GM18861 (cell line): ENCODE data around the gene ECT2L.

Experiments used
- ATAC-seq: cut with Tn5 transposase; IDR thresholded peaks from one replicate; pipeline ENCODE4 v1.9.1; 2021; ENCODE audit not compliant: unreplicated experiment

Gene ECT2L, protein sequence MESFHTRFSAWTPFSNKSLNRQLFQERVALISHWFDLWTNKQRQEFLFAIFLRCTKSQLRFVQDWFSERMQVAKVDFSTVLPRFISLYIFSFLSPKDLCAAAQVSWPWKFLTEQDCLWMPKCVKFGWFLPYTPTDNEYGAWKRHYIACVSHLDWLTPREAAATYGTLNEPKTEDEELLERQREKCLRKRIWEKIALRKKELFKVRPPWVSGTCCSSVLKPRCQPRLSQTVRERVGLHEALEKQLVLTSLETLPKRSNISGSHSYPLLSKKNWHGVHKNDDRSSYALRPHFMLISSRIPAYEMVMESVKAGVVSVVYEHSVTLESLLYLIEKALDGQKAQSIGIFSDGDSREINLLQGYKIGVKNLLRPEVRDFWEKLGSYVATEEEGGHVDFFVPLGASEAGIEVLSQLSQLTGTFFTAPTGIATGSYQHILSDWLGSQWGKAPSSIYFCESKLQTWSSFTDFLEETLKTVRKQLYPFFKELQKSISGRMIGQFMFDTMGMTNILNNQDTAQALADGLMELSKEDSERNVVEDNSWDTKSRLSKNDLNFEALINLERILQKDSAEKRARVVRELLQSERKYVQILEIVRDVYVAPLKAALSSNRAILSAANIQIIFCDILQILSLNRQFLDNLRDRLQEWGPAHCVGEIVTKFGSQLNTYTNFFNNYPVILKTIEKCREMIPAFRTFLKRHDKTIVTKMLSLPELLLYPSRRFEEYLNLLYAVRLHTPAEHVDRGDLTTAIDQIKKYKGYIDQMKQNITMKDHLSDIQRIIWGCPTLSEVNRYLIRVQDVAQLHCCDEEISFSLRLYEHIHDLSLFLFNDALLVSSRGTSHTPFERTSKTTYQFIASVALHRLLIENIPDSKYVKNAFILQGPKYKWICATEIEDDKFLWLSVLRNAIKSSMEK

DNA sequence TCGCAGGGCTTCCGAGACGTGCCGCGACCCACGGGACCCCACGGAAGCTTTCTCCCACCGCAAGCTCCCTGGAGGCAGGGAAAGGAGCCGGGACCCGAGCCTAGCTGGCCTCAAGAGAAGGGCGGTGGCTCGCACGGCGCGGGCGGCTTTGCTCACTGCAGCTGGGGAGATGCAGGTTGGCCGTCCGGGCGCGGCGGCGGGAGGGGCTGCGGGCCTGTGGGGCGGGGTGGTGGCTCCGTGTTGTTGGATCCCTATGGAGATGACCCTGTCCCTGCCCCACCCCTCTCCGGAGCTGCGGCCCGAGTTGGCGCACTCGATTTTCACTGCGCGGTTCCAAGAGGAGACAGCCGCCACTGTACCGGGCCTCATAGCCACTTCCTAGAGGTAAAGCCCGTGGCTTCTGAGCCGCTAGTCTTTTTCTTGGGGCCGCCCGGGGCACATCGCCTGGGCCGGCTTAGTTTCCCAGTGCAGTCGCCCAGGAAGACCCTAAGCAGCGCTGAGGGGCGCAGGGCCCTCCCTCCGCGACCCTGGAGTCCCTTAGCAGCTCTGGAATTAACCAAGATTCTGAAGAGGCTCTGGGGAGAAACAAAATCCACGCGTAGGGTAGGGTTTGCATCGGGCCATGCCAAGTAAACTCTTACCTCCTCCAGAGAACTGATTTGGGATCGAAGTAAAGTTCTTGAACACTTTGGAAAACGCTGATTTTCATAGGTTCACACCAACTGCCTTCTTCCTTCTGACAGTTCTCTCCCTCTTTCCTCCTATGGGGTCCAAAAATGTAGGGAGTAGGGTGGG, at the start of gene ECT2L:
TSS of gene ECT2L (plus strand) at position 279 of the 795 bp plus-strand sequence. CDS start 17,188 bp downstream, outside the sequence.
- no peak for ATAC-seq

- ATAC-seq = no peak
Measured at GRCh38 chr6:138752017-138752416, 43.9 kb upstream of the ECT2L start.

- no peak for ATAC-seq
Measured at GRCh38 chr6:138757136-138757535, 38.8 kb upstream of the ECT2L start.

DNA sequence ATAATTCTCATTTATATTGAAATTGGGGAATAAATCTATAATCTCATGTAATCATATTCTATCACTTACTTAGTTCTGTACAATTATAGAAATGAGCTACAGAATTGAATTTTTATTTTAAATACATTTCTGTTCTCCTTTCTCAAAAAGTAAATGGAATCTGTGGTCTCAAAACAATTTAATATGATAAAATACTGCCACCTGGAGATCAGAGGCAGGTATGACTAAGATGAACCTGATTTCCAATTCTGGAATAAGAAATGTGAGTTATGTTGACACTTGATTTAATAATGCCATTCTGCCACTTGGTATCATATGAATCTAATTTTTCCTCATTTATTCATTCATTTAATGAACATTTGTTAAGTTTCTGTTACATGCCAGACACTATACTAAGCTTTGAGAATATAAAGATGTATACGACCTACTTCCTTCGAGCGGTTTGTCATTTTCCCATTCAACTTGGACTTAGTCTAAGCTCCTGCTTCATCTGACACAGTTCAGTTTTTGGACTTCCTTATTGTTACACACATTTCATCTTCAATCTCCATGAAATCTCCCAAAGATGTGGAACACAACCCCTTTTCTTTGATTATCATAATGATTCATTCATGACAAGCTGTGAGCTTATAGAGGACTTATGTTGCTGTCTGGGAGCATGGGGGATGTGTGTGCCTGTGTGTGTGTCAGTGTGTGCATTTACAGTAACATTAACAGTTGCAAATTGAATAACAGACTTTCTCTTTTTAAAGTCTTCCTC, 29.8 kb upstream of the ECT2L start:
- no peak for ATAC-seq

GRCh38 chr6:138769102-138769676, 26.7 kb upstream of the ECT2L start:
- ATAC-seq = no peak

DNA sequence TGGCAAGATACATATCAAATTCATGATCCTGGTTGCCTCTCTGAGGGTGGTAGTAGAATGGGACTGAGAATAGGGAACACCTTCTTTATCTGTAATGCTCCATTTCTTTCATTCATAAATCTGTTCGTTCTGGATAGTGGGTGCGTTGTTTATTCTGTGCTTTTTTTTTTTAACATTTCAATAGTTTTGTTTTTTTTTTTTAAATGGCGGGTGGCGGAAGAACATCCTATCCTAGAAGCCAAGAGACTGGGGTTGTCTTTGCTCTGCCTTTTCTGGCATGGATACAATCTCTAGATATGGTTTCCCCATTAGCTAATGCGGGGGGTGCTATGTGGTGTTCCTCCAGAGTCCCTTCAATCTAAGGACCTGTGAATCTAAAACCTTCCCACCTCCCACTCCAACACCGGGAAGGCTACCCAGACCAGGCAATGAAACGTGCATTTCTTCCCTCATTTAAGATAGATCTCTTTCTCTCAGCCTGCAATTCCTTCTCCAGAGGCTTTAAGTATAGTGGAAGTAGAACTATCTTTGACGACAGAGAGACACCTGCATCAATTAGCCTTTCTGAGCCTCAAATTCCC, 23.2 kb upstream of the ECT2L start:
- no peak for ATAC-seq

DNA sequence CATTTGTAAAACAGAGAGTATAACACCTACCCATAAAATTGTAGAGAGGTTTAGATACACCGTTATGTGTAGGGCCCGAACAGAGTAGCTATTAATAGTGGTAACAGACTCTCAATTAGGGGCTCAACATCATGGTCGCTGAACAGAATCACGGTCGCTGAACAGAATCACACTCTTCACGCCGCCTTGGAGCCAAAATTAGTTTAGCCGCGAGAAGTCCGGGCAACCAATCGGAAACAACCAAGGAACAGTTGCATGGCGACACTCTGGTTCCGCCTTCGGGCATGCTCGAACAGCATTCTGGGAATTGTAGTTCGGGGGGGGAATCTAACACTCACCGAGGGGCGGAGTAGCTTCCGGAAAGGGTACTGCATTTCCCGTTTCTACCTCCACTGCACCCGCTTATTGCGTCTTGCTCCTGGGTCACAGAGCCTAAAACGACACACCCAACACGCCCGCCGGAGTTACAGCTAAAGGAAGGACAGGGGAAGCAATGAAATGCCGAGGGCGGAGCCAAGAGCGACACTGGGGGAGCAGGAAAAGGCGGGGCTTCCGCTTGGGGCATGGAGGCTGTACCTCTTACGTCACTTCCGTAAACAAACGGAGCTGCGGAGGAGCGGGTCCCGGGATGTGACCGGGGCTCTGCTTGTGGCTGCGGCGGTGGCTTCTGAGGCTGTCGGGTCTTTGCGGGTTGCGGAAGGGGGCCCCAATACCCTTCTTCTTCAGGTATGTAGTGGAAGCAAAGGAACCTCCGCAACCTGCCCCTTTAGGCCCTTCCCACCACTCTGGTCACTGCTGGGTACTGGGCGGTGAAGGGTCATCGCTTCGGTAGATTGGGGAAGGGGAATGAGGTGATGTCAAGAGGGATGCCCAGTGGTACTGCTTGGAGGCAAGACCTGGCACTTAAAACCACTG, 22.5 kb upstream of the ECT2L start, which contains the start of gene CCDC28A:
TSS of gene CCDC28A (plus strand) at position 593 of the 915 bp plus-strand sequence. CDS start 2,352 bp downstream, outside the sequence.
- peak; percentile 83 for ATAC-seq

- no peak for ATAC-seq
Measured at GRCh38 chr6:138774370-138774769, 21.5 kb upstream of the ECT2L start.

GRCh38 chr6:138776659-138777058, 19.2 kb upstream of the ECT2L start:
- no peak for ATAC-seq

- no peak for ATAC-seq
Measured at GRCh38 chr6:138778331-138778730, 17.6 kb upstream of the ECT2L start.

GRCh38 chr6:138782243-138782642, 13.6 kb upstream of the ECT2L start:
- ATAC-seq = no peak

GRCh38 chr6:138785079-138785478, 10.8 kb upstream of the ECT2L start:
- ATAC-seq = no peak

- no peak for ATAC-seq
Measured at GRCh38 chr6:138785980-138786379, 9.9 kb upstream of the ECT2L start.

DNA sequence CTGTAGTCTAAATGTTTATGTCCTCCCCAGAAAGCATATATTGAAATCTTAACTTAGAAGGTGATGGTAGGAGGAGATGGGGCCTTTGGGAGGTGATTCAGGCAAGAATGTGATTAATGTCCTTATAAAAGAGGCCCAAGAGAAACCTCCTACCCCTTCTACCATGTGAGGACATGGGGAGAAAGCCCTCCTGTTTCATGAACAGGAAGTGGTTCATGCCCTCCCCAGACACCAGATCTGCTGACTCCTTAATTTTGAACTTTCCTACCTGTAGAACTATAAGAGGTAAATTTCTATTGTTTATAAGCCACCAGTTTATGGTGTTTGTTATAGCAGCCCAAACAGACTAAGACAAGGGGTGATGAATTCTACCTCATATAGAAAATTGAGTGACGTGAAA, 8.7 kb upstream of the ECT2L start:
- no peak for ATAC-seq

- no peak for ATAC-seq
Measured at GRCh38 chr6:138796771-138797170, 884 bp downstream of the ECT2L start.

- no peak for ATAC-seq
Measured at GRCh38 chr6:138797806-138798446, 2.0 kb downstream of the ECT2L start.

DNA sequence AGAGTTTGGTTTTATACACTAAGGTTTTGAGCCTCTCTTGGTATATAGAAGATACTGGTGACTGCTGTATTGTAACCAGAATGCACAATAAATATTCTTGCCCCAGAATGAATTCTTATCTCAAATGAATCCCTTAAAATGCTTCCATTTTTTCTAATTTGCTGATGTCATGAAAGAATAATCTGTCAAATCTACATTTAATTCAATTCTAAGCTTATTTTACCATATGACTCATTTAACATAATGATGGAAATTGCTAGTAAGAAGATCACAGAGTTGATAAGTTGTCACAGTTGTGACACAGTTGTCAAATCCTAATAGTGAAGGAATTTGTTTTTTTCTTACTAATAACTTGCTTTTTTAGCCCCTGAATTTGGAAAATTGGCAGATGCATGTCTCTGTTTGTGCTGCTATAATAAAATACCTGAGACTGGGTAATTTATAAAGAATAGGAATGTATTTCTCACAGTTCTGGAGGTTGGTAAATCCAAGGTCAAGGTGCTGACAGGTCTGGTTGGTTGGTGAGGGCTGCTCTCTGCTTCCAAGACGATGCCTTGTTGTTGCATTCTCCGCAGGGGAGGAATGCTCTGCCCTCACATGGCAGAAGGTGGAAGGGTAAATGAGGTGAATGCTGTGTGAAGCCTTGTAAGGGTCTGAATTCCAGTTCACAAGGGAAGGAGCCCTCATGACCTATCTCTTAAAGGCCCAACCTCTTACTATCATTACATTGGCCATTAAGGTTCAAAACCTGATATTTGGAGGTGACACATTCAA, 4.7 kb downstream of the ECT2L start:
- no peak for ATAC-seq
